Small intestine (tissue), 7 donors: ENCODE data around the gene KLHL11. TPM values are rescaled to one million over a fixed set of nuclear protein-coding genes. Genes with fewer than 3 reads are reported as not detected.

ENCODE experiments used
- DNase-seq, 2 donors: peaks; one replicate each; pipeline versions ENCODE4 v3.0.0 to v3.0.0-alpha.2; 2013
- FAIRE-seq: peaks from 2 replicates; lab custom pipeline; 2012; peaks lifted over from hg19 to GRCh38; lab: Jason Lieb, UNC
- H3K27ac ChIP-seq, 3 donors: one replicate each; pipeline ENCODE4 v1.5.1; 2013; ENCODE audit warnings: low read length in 2 of 3, mild to moderate bottlenecking in 2 of 3, control low read depth in 1 of 3, inconsistent platforms in 1 of 3, low read depth in 1 of 3, moderate library complexity in 1 of 3
- H3K27me3 ChIP-seq, 3 donors: one replicate each; pipeline ENCODE4 v1.6.1; 2013; ENCODE audit warnings: low read length in 3 of 3, inconsistent platforms in 1 of 3; ENCODE audit not compliant: control insufficient read depth in 3 of 3, insufficient read depth in 3 of 3
- H3K36me3 ChIP-seq, 3 donors: one replicate each; pipeline ENCODE4 v1.6.1; 2013; ENCODE audit warnings: low read length in 3 of 3, inconsistent platforms in 1 of 3, low read depth in 1 of 3, mild to moderate bottlenecking in 1 of 3, moderate library complexity in 1 of 3; ENCODE audit not compliant: control insufficient read depth in 3 of 3, insufficient read depth in 2 of 3
- H3K4me1 ChIP-seq, 3 donors: one replicate each; pipeline ENCODE4 v1.6.1; 2013; ENCODE audit warnings: low read length in 2 of 3, inconsistent platforms in 1 of 3, low read depth in 1 of 3, mild to moderate bottlenecking in 1 of 3, moderate library complexity in 1 of 3; ENCODE audit not compliant: control insufficient read depth in 3 of 3, insufficient read depth in 2 of 3
- H3K4me3 ChIP-seq, 3 donors: one replicate each; pipeline ENCODE4 v1.5.1; 2013; ENCODE audit warnings: low read length in 3 of 3, control low read depth in 1 of 3, inconsistent platforms in 1 of 3, low read depth in 1 of 3, mild to moderate bottlenecking in 1 of 3, moderate library complexity in 1 of 3
- H3K9me3 ChIP-seq, 2 donors: one replicate each; pipeline ENCODE4 v1.6.1; 2013; ENCODE audit warnings: low read depth in 1 of 2, low read length in 1 of 2; ENCODE audit not compliant: control insufficient read depth in 2 of 2, insufficient read depth in 1 of 2
- WGBS, 3 donors: extraction: QIAGEN DNeasy Blood & Tissue Kit; methylation state at CpG; one replicate each; pipeline ENCODE4 v1.1.7; 2013; 5-methylcytosine and 5-hydroxymethylcytosine counted together
- polyA plus RNA-seq, 4 donors: library from polyadenylated mRNA; stranded (reverse) in 3 of 4; unstranded in 1 of 4; fragments of 200-250 nt in 3 of 4; fragments of 120-200 nt in 1 of 4; gene quantifications; one replicate each; pipeline versions ENCODE4 v1.2.1 to v1.2.3, GENCODE V29; 2013
- donor health status: healthy with polysubstance abuse.
- donor health status: control.
- donor health status: control.
- donor health status: Bipolar disorder and iron deficiency.
- donor health status: healthy.

KLHL11 gene
- polyA plus RNA-seq, 4 donors, result 1.7 to 5.1 TPM; not detected in 2

- WGBS, 3 donors, result 61 to 69% (median 68%) methylated on average over 7 of the region's 7 CpGs
- peaks cover 26 to 92% (median 35%) of the 10 kb centered on the region in 3 donors for H3K36me3 ChIP-seq
- no peak for DNase-seq
- no peak overlapping the region for H3K4me3 ChIP-seq
- FAIRE-seq, result no peak
- no peaks in the 10 kb centered on the region for H3K27me3 ChIP-seq
- H3K4me1 ChIP-seq, result peaks cover 0 to 19% (median 0%) of the 10 kb centered on the region in 3 donors
- H3K27ac ChIP-seq, result peak overlapping the region in 2 of 3 donors; percentile 13 to 29
- H3K9me3 ChIP-seq, result no peaks in the 10 kb centered on the region
Observed at GRCh38 chr17:41894791-41895331, 29.6 kb upstream of the KLHL11 start.

GRCh38 chr17:41893384-41893783, 28.2 kb upstream of the KLHL11 start:
- Histone ChIP-seq H3K36me3 (peaks cover 24 to 91% (median 33%) of the 10 kb centered on the region in 3 donors), H3K27me3 (no peaks in the 10 kb centered on the region), H3K27ac (no peak overlapping the region), H3K4me3 (no peak overlapping the region), H3K4me1 (peaks cover 0 to 19% (median 0%) of the 10 kb centered on the region in 3 donors), H3K9me3 (no peaks in the 10 kb centered on the region)
- no peak for DNase-seq
- WGBS, 3 donors, result 74 to 94% (median 92%) methylated on average over 3 of the region's 3 CpGs
- no peak for FAIRE-seq

GRCh38 chr17:41892021-41892376, 26.8 kb upstream of the KLHL11 start:
- Histone ChIP-seq H3K36me3 (peaks cover 21 to 91% (median 31%) of the 10 kb centered on the region in 3 donors), H3K4me1 (peaks cover 0 to 19% (median 0%) of the 10 kb centered on the region in 3 donors), H3K9me3 (no peaks in the 10 kb centered on the region), H3K4me3 (no peak overlapping the region), H3K27ac (peak overlapping the region in 2 of 3 donors; percentile 71 to 81), H3K27me3 (no peaks in the 10 kb centered on the region)
- DNase-seq (peak; percentile 44 to 70), FAIRE-seq (no peak)
- WGBS, 3 donors, result 76 to 96% (median 84%) methylated on average over 4 of the region's 4 CpGs

GRCh38 chr17:41891135-41892020, 26.2 kb upstream of the KLHL11 start:
- FAIRE-seq (no peak), DNase-seq (no peak)
- Histone ChIP-seq H3K9me3 (no peaks in the 10 kb centered on the region), H3K4me3 (no peak overlapping the region), H3K36me3 (peaks cover 23 to 91% (median 27%) of the 10 kb centered on the region in 3 donors), H3K4me1 (peaks cover 0 to 19% (median 0%) of the 10 kb centered on the region in 3 donors), H3K27me3 (no peaks in the 10 kb centered on the region), H3K27ac (peak overlapping the region in 2 of 3 donors; percentile 71 to 81)
- 94 to 96% (median 95%) methylated on average over 7 of the region's 7 CpGs for WGBS, 3 donors

GRCh38 chr17:41888332-41888965, 23.2 kb upstream of the KLHL11 start:
- Histone ChIP-seq H3K36me3 (peaks cover 32 to 90% (median 37%) of the 10 kb centered on the region in 3 donors), H3K9me3 (no peaks in the 10 kb centered on the region), H3K4me3 (no peak overlapping the region), H3K4me1 (peaks cover 0 to 15% (median 0%) of the 10 kb centered on the region in 3 donors), H3K27me3 (no peaks in the 10 kb centered on the region), H3K27ac (no peak overlapping the region)
- no peak for FAIRE-seq
- WGBS, 3 donors, result 86 to 88% (median 88%) methylated on average over 6 of the region's 6 CpGs
- DNase-seq, result no peak

GRCh38 chr17:41885733-41886132, 20.5 kb upstream of the KLHL11 start:
- Histone ChIP-seq H3K9me3 (no peaks in the 10 kb centered on the region), H3K27ac (no peak overlapping the region), H3K27me3 (no peaks in the 10 kb centered on the region), H3K4me1 (no peaks in the 10 kb centered on the region), H3K4me3 (no peak overlapping the region), H3K36me3 (peaks cover 23 to 85% (median 38%) of the 10 kb centered on the region in 3 donors)
- DNase-seq (no peak), FAIRE-seq (no peak)
- 82 to 92% (median 91%) methylated on average over 6 of the region's 6 CpGs for WGBS, 3 donors

- H3K27me3 ChIP-seq, result no peaks in the 10 kb centered on the region
- H3K27ac ChIP-seq, result no peak overlapping the region
- no peak overlapping the region for H3K4me3 ChIP-seq
- H3K9me3 ChIP-seq, result no peaks in the 10 kb centered on the region
- no peak for DNase-seq
- FAIRE-seq, result no peak
- no peaks in the 10 kb centered on the region for H3K4me1 ChIP-seq
- peaks cover 27 to 91% (median 38%) of the 10 kb centered on the region in 3 donors for H3K36me3 ChIP-seq
- WGBS, 3 donors, result 81 to 88% (median 85%) methylated on average over 6 of the region's 6 CpGs
Observed at GRCh38 chr17:41882756-41883155, 17.5 kb upstream of the KLHL11 start.

GRCh38 chr17:41880130-41880529, 14.9 kb upstream of the KLHL11 start:
- WGBS, 3 donors, result 89 to 91% (median 91%) methylated on average over 4 of the region's 4 CpGs
- Histone ChIP-seq H3K4me3 (no peak overlapping the region), H3K36me3 (peaks cover 16 to 75% (median 29%) of the 10 kb centered on the region in 3 donors), H3K9me3 (no peaks in the 10 kb centered on the region), H3K4me1 (no peaks in the 10 kb centered on the region), H3K27ac (no peak overlapping the region), H3K27me3 (no peaks in the 10 kb centered on the region)
- DNase-seq (no peak), FAIRE-seq (no peak)
